K562 (cell line): Measurements from ENCODE around the gene CACNA1C. TPM values are rescaled to one million over a fixed set of nuclear protein-coding genes. Genes with fewer than 3 reads are reported as not detected.

Experiments used
- ATAC-seq: fragments of 200-7000 bp; cut with Tn5 transposase; 3 replicates; pipeline ENCODE4 v1.9.1; 2020; ENCODE audit warnings: moderate library complexity
- BruUV-seq: library from RNA; stranded (reverse); fragments of 400-500 nt; replicated peaks from 2 replicates; lab custom pipeline; 2021; lab: Mats Ljungman, UMichigan
- CTCF ChIA-PET: fragments of 300-600 bp; formaldehyde crosslinking; extraction: SDS; loops from one replicate; lab custom pipeline; 2021; ENCODE audit warnings: low intra/inter-chr PET ratio; lab: Yijun Ruan, JAX
- POLR2A ChIA-PET: fragments of 300-600, 350-650 bp; sonication (Branson Sonifier 250); formaldehyde crosslinking; extraction: SDS; loops from one replicate; lab custom pipeline; 2021; ENCODE audit warnings: antibody characterized with exemption, inconsistent platforms; lab: Yijun Ruan, JAX
- DNase-seq, 4 experiments: peaks; one replicate each; pipeline versions ENCODE4 v3.0.0 to v3.0.0-alpha.2; 2011 to 2018; ENCODE audit warnings: low spot score in 3 of 4, mixed read lengths in 3 of 4; ENCODE audit errors: extremely low read depth in 1 of 4
- FAIRE-seq: peaks from 2 replicates; lab custom pipeline; 2011; peaks lifted over from hg19 to GRCh38; lab: Jason Lieb, UNC
- H2AFZ ChIP-seq: 2 replicates; pipeline ENCODE4 v1.6.0; 2011; ENCODE audit warnings: low read depth, low read length, control low read depth, inconsistent platforms
- H3K27ac ChIP-seq: fragments of 200-600 bp; 3 replicates; pipeline ENCODE4 v1.8.0; 2011; ENCODE audit warnings: low read depth, mild to moderate bottlenecking, control low read depth, inconsistent platforms, low read length, moderate library complexity, mixed read lengths; ENCODE audit errors: extremely low read depth
- H3K27me3 ChIP-seq, 2 experiments: fragments of 300-600 bp in 1 of 2; 2 replicates in 1 of 2; 3 replicates in 1 of 2; pipeline versions ENCODE4 v1.6.0 to v1.8.0; 2011; ENCODE audit warnings: inconsistent platforms in 2 of 2, low read length in 2 of 2, mild to moderate bottlenecking in 1 of 2, mixed read lengths in 1 of 2, moderate library complexity in 1 of 2; ENCODE audit not compliant: control insufficient read depth in 2 of 2, insufficient read depth in 2 of 2
- H3K36me3 ChIP-seq: fragments of 300-600 bp; 3 replicates; pipeline ENCODE4 v1.8.0; 2011; ENCODE audit warnings: mild to moderate bottlenecking, low read length, inconsistent platforms; ENCODE audit not compliant: control insufficient read depth, insufficient read depth
- H3K4me1 ChIP-seq, 2 experiments: fragments of 200-600 bp in 1 of 2; replicated peaks in 1 of 2; 2 replicates in 1 of 2; 3 replicates in 1 of 2; pipeline versions ENCODE4 v1.5.1 to v1.8.0; 2011; ENCODE audit warnings: inconsistent platforms in 2 of 2, low read length in 2 of 2, mild to moderate bottlenecking in 1 of 2, mixed read lengths in 1 of 2, moderate library complexity in 1 of 2; ENCODE audit not compliant: control insufficient read depth in 2 of 2, insufficient read depth in 2 of 2
- H3K4me2 ChIP-seq: 2 replicates; pipeline ENCODE4 v1.6.1; 2011; ENCODE audit warnings: low read length, control low read depth, inconsistent platforms, mixed read lengths; ENCODE audit not compliant: insufficient read depth
- H3K4me3 ChIP-seq: fragments of 200-600 bp; sonication (generic), shearing (Covaris generic); 2 replicates; pipeline ENCODE4 v1.5.1; 2016; ENCODE audit warnings: control low read depth, inconsistent platforms
- H3K79me2 ChIP-seq: fragments of 200-600 bp; 3 replicates; pipeline ENCODE4 v1.8.0; 2011; ENCODE audit warnings: low read length, inconsistent platforms; ENCODE audit not compliant: control insufficient read depth, insufficient read depth
- H3K9ac ChIP-seq, 2 experiments: 2 replicates each; pipeline versions ENCODE4 v1.6.0 to v1.6.1; 2011; ENCODE audit warnings: low read depth in 2 of 2, low read length in 2 of 2, control low read depth in 1 of 2, inconsistent platforms in 1 of 2, mild to moderate bottlenecking in 1 of 2, mixed read lengths in 1 of 2; ENCODE audit not compliant: insufficient read depth in 1 of 2
- H3K9me1 ChIP-seq: one replicate; pipeline ENCODE4 v1.6.0; 2011; ENCODE audit warnings: inconsistent platforms, mild to moderate bottlenecking, low read length, moderate library complexity; ENCODE audit not compliant: control insufficient read depth, insufficient read depth
- H3K9me3 ChIP-seq: replicated peaks from 2 replicates; pipeline ENCODE4 v1.5.1; 2011; ENCODE audit warnings: low read depth, low read length, inconsistent platforms; ENCODE audit not compliant: control insufficient read depth, insufficient read depth
- H4K20me1 ChIP-seq: replicated peaks from 2 replicates; pipeline ENCODE4 v1.6.1; 2011; ENCODE audit warnings: low read length, inconsistent platforms, mixed read lengths; ENCODE audit not compliant: control insufficient read depth, insufficient read depth
- ETS2 ChIP-seq: IDR thresholded peaks from 2 replicates; pipeline ENCODE4 v1.6.1; 2016; ENCODE audit warnings: borderline replicate concordance, missing genetic modification characterization, mild to moderate bottlenecking, moderate library complexity, missing compliant biosample characterization; ENCODE audit not compliant: poor library complexity, severe bottlenecking
- KDM1A ChIP-seq, 2 experiments: fragments of 450-650 bp; IDR thresholded peaks; 2 replicates each; pipeline ENCODE4 v1.6.1; 2016; ENCODE audit warnings: mild to moderate bottlenecking in 2 of 2
- RAD21 ChIP-seq, 2 experiments: fragments of 250-450 bp in 1 of 2; fragments of 450-650 bp in 1 of 2; sonication (Bioruptor Pico) in 1 of 2; formaldehyde crosslinking in 1 of 2; IDR thresholded peaks in 1 of 2; conservative IDR thresholded peaks in 1 of 2; 2 replicates each; pipeline versions ENCODE4 v1.4.0 to v1.8.0; 2020 to 2022; ENCODE audit warnings: mild to moderate bottlenecking in 2 of 2, moderate library complexity in 1 of 2
- TAF1 ChIP-seq: IDR thresholded peaks from 2 replicates; pipeline ENCODE4 v1.6.1; 2011; ENCODE audit warnings: mild to moderate bottlenecking, low read length, moderate library complexity; ENCODE audit not compliant: insufficient read depth, control insufficient read depth, severe bottlenecking; ENCODE audit errors: extremely low read depth
- TEAD2 ChIP-seq: fragments of 450-650 bp; IDR thresholded peaks from 2 replicates; pipeline ENCODE4 v1.6.1; 2016; ENCODE audit warnings: missing genetic modification characterization, control low read depth, missing compliant biosample characterization
- WGBS: fragments of 100-300 bp; shearing (Covaris generic); methylation state at CpG from one replicate; pipeline ENCODE4 v1.1.6; 2016; ENCODE audit warnings: low coverage, mixed read lengths; ENCODE audit not compliant: insufficient coverage; ENCODE audit errors: missing lambda C conversion rate; 5-methylcytosine and 5-hydroxymethylcytosine counted together
- in situ Hi-C: fragments of 300-500 bp; cut with MboI; formaldehyde crosslinking; loops from 4 replicates; pipeline ENCODE4 v1.15.0; 2018; ENCODE audit warnings: inconsistent platforms, mixed read lengths
- intact Hi-C: fragments of 100-400 bp; cut with micrococcal nuclease; formaldehyde crosslinking; loops from 2 replicates; pipeline ENCODE4 v1.14.2; 2022
- polyA plus RNA-seq, 8 experiments: library from polyadenylated mRNA; depleted of rRNA in 4 of 8; stranded (reverse) in 5 of 8; unstranded in 3 of 8; fragments of >200 nt; fragmentation: Nextera tagmentation in 2 of 8; fragmentation: Illumina TruSeq in 1 of 8; extraction: Ambion mirVana in 2 of 8; extraction: Trizol in 1 of 8; gene quantifications; 2 replicates each; pipeline versions ENCODE4 v1.2.1 to v1.2.3, GENCODE V29; 2011 to 2014; ENCODE audit warnings: inconsistent platforms in 1 of 8, missing spikeins in 1 of 8
- total RNA-seq, 7 experiments: library from RNA; depleted of rRNA in 6 of 7; stranded (reverse); fragments of >200 nt in 6 of 7; fragmentation: Illumina TruSeq in 2 of 7; extraction: Trizol in 2 of 7; gene quantifications; 2 replicates each; pipeline versions ENCODE4 v1.2.1 to v1.2.3, GENCODE V29; 2011 to 2021; ENCODE audit warnings: low replicate concordance in 1 of 7
- TF ChIP-seq, protein P1 (sequence below): fragments of 450-650 bp; formaldehyde crosslinking; IDR thresholded peaks from 2 replicates; pipeline ENCODE4 v1.4.0; 2020; ENCODE audit warnings: mild to moderate bottlenecking, moderate library complexity
- TF ChIP-seq, protein P2 (sequence below), 3 experiments: IDR thresholded peaks in 2 of 3; conservative IDR thresholded peaks in 1 of 3; 2 replicates each; pipeline ENCODE4 v1.5.1; 2011 to 2012; ENCODE audit warnings: low read length in 3 of 3, mild to moderate bottlenecking in 3 of 3, control low read depth in 2 of 3, improper control_type of control experiment in 1 of 3, inconsistent platforms in 1 of 3, low read depth in 1 of 3, mixed read lengths in 1 of 3, moderate library complexity in 1 of 3; ENCODE audit not compliant: insufficient read depth in 2 of 3

Gene CACNA1C
- total and polyA plus RNA-seq, 9 of the 15 experiments (the other 6 are each of a cell fraction or from before 2014, with no cell fraction given) = not detected

DNA sequence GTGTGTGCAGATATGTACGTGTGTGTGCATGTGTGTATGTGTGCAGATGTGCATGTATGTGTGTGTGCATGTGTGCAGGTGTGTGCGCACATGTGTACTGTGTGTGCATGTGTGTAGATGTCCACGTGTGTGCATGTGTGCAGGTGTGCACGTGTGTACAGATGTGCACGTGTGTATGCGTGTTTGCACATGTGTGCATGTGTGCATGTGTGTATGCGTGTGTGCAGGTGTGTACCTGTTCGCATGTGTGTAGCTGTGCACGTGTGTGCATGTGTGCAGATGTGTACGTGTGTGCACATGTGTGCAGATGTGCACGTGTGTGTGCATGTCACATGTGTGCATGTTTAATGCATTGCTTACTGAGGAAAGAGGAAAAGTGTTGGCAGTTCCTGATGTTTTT, 686.3 kb downstream of the CACNA1C start:
- Histone ChIP-seq H3K4me1 (no peaks in the 10 kb centered on the region), H3K9me1 (no peaks in the 10 kb centered on the region), H3K36me3 (no peaks in the 10 kb centered on the region), H3K9ac (no peak overlapping the region), H4K20me1 (no peaks in the 10 kb centered on the region; the same call in 1 of the 2 replicates)
- no peak for DNase-seq
- no peak for FAIRE-seq
- 0% methylated on average over 7 of the region's 11 CpGs for WGBS
- CTCF ChIA-PET = interaction anchor here (0.5 kb wide), 1 partner anchor 74 kb away, joined by 3 read pairs; the partner anchor contains the start of gene ITFG2
- TF ChIP-seq TEAD2 (no peak), KDM1A (IDR thresholded peaks at IDR 0.05) (peak in 1 of 2 experiments; percentile 28; a peak in 1 of 4 replicates)
- TF ChIP-seq, all 486 proteins: peak for 1
- Histone ChIP-seq H3K4me2 (no peak overlapping the region), H3K79me2 (no peaks in the 10 kb centered on the region), H3K9me3 (no peaks in the 10 kb centered on the region), H2AFZ (no peak overlapping the region), H3K4me3 (no peak overlapping the region), H3K27me3 (peaks cover 0 to 20% of the 10 kb centered on the region in 2 experiments; a peak in 3 of 5 replicates), H3K27ac (no peak overlapping the region)
- in situ Hi-C loops = no loop called here
- no peak for ATAC-seq
- intact Hi-C loops = no loop called here
- POLR2A ChIA-PET = no interaction called here
- BruUV-seq = no TSS peak

DNA sequence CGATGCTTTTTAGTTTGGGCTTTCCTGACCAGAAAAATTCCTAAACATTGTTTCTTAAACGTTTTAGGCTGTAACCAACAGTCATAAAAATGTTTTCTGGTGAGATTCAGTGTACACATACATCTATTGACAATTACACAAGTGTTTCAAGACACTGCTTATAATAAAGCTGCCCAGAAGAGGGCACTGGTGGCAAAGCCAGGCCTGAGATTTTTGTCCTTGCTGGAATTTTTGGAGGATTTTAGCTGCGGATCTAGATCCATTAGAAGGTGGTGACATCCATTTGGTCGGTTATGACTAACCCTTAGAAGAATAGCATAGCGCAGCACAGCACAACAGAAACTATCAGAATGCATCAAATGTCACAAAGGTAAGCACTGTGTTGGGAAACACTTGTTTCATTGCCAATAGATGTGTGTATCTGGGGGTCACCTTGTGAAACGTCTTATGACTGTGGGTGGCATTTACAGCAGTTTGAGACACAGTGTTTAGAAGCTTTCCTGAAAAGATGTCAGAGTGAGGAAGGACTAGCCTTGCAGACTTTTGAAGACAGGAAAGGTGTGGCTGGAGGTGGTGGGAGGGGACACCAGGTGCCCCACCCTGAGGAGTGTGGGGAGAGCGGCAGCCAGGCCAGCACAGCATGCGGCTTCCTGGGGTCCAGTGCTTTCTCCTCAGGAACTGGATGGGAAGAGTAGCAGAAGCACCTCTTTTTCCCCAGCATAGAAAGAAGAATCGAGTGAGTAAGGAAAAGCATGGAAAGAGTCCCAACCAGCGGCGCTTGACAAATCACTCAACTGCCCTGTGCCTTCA, 687.2 kb downstream of the CACNA1C start:
- Histone ChIP-seq H3K4me1 (no peaks in the 10 kb centered on the region), H3K4me2 (no peak overlapping the region), H3K27me3 (peaks cover 0 to 19% of the 10 kb centered on the region in 2 experiments; a peak in 3 of 5 replicates), H3K4me3 (no peak overlapping the region), H3K79me2 (no peaks in the 10 kb centered on the region), H3K9ac (no peak overlapping the region), H3K9me1 (no peaks in the 10 kb centered on the region), H3K27ac (no peak overlapping the region), H3K9me3 (no peaks in the 10 kb centered on the region), H3K36me3 (no peaks in the 10 kb centered on the region), H4K20me1 (no peaks in the 10 kb centered on the region; the same call in 1 of the 2 replicates), H2AFZ (no peak overlapping the region)
- CTCF ChIA-PET = interaction anchor here (0.5 kb wide), 1 partner anchor 73 kb away, joined by 3 read pairs; the partner anchor contains the start of gene ITFG2
- POLR2A ChIA-PET = no interaction called here
- intact Hi-C loops = no loop called here
- no peak for ATAC-seq
- DNase-seq = peak in 1 of 4 experiments; percentile 12
- WGBS = 0% methylated on average over 4 of the region's 11 CpGs
- FAIRE-seq = no peak
- in situ Hi-C loops = no loop called here
- no TSS peak for BruUV-seq
- TF ChIP-seq TAF1 = no peak
- peak; percentile 27 to 61; a peak in 3 of 4 replicates for TF ChIP-seq RAD21 (CRISPR knock-in tag; conservative IDR thresholded peaks at IDR 0.05 in 1 of 2, IDR thresholded peaks at IDR 0.05 in 1 of 2)
- TF ChIP-seq, protein P1, sequence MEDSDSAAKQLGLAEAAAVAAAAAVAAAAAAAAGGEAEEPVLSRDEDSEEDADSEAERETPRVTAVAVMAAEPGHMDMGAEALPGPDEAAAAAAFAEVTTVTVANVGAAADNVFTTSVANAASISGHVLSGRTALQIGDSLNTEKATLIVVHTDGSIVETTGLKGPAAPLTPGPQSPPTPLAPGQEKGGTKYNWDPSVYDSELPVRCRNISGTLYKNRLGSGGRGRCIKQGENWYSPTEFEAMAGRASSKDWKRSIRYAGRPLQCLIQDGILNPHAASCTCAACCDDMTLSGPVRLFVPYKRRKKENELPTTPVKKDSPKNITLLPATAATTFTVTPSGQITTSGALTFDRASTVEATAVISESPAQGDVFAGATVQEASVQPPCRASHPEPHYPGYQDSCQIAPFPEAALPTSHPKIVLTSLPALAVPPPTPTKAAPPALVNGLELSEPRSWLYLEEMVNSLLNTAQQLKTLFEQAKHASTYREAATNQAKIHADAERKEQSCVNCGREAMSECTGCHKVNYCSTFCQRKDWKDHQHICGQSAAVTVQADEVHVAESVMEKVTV (CRISPR knock-in tag) = 0 out of 2 replicates have a peak, but pooled peaks have one; percentile 11
- no peak for TF ChIP-seq ETS2 (tag)
- TF ChIP-seq, protein P2, sequence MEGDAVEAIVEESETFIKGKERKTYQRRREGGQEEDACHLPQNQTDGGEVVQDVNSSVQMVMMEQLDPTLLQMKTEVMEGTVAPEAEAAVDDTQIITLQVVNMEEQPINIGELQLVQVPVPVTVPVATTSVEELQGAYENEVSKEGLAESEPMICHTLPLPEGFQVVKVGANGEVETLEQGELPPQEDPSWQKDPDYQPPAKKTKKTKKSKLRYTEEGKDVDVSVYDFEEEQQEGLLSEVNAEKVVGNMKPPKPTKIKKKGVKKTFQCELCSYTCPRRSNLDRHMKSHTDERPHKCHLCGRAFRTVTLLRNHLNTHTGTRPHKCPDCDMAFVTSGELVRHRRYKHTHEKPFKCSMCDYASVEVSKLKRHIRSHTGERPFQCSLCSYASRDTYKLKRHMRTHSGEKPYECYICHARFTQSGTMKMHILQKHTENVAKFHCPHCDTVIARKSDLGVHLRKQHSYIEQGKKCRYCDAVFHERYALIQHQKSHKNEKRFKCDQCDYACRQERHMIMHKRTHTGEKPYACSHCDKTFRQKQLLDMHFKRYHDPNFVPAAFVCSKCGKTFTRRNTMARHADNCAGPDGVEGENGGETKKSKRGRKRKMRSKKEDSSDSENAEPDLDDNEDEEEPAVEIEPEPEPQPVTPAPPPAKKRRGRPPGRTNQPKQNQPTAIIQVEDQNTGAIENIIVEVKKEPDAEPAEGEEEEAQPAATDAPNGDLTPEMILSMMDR (IDR thresholded peaks at IDR 0.05 in 2 of 3, conservative IDR thresholded peaks at IDR 0.05 in 1 of 3; ENCODE audit: insufficient read depth in 2 of 3, low read depth in 1 of 3, low read length in 3 of 3) = peak; percentile 31 to 48 (median 40); a peak in 5 of 6 replicates
